ENCODE measurements around the gene CLBA1.

DNA sequence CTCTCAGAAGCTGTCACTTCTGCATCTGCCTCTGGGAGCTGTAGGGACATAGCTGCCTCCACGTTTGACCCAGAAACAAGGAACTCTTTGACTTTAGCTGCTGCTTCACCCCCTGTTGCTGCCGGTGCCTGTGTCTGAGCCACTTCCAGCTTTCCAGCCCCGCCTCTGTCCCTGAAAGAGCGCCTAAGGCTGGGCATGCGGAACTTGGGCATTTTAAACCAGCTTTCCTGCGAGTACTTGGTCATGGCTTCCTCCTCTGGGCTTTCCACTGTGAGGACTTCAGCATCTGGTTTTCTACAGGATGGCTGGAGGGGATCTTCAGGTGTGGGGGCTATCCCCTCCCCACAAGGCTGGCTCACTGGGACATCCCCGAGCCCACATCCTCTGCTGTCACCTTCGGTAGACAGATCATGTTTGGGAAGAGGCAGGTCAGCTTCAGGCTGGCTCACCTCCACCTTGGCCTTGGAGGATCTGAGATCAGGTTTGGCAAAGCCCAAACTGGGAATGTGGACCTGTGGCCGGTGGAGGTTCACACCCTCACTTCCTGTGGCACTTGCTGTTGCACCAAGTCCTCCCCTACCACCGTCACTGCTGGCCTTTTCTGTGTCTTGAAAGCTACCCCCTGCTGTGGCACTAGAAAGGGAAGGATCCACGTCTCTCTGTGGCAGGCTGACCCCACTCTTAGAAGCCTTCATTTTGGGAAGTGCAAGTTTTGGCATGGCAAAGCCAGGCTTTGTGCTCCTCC, 45.8 kb upstream of the CLBA1 start:
- TF ChIP-seq, protein P1, sequence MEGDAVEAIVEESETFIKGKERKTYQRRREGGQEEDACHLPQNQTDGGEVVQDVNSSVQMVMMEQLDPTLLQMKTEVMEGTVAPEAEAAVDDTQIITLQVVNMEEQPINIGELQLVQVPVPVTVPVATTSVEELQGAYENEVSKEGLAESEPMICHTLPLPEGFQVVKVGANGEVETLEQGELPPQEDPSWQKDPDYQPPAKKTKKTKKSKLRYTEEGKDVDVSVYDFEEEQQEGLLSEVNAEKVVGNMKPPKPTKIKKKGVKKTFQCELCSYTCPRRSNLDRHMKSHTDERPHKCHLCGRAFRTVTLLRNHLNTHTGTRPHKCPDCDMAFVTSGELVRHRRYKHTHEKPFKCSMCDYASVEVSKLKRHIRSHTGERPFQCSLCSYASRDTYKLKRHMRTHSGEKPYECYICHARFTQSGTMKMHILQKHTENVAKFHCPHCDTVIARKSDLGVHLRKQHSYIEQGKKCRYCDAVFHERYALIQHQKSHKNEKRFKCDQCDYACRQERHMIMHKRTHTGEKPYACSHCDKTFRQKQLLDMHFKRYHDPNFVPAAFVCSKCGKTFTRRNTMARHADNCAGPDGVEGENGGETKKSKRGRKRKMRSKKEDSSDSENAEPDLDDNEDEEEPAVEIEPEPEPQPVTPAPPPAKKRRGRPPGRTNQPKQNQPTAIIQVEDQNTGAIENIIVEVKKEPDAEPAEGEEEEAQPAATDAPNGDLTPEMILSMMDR (IDR thresholded peaks at IDR 0.05): no peak
- TF ChIP-seq ZFX (IDR thresholded peaks at IDR 0.05; ENCODE audit: borderline replicate concordance): no peak

Measured in 22Rv1 (cell line).